ENCODE data around the gene PICALM.

The PICALM gene

GRCh38 chr11:86117001-86117711, 48.3 kb upstream of the PICALM start:
- Histone ChIP-seq H3K9me3 (ENCODE audit: insufficient read depth, low read length, severe bottlenecking) (no peaks in the 10 kb centered on the region), H3K4me3 (ENCODE audit: low read depth in 1 of 2, low read length in 2 of 2) (no peak overlapping the region), H3K4me1 (ENCODE audit: insufficient read depth, low read length) (no peaks in the 10 kb centered on the region), H2AFZ (ENCODE audit: low read depth, low read length) (no peak overlapping the region), H3K79me2 (ENCODE audit: insufficient read depth, low read length) (no peaks in the 10 kb centered on the region), H3K4me2 (ENCODE audit: insufficient read depth, low read length) (no peak overlapping the region), H3K27me3 (ENCODE audit: insufficient read depth, low read length, poor library complexity) (peaks cover 11% of the 10 kb centered on the region), H4K20me1 (ENCODE audit: insufficient read depth, low read length) (no peaks in the 10 kb centered on the region), H3K36me3 (ENCODE audit: insufficient read depth, low read length) (no peaks in the 10 kb centered on the region), H3K9ac (ENCODE audit: low read depth, low read length) (no peak overlapping the region), H3K27ac (ENCODE audit: low read length) (no peak overlapping the region)
- DNase-seq, result no peak
- TF ChIP-seq, protein P1, sequence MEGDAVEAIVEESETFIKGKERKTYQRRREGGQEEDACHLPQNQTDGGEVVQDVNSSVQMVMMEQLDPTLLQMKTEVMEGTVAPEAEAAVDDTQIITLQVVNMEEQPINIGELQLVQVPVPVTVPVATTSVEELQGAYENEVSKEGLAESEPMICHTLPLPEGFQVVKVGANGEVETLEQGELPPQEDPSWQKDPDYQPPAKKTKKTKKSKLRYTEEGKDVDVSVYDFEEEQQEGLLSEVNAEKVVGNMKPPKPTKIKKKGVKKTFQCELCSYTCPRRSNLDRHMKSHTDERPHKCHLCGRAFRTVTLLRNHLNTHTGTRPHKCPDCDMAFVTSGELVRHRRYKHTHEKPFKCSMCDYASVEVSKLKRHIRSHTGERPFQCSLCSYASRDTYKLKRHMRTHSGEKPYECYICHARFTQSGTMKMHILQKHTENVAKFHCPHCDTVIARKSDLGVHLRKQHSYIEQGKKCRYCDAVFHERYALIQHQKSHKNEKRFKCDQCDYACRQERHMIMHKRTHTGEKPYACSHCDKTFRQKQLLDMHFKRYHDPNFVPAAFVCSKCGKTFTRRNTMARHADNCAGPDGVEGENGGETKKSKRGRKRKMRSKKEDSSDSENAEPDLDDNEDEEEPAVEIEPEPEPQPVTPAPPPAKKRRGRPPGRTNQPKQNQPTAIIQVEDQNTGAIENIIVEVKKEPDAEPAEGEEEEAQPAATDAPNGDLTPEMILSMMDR (IDR thresholded peaks at IDR 0.05; ENCODE audit: borderline replicate concordance, extremely low read depth, low read length, poor library complexity, severe bottlenecking), result no peak
- no peak for TF ChIP-seq EZH2 (IDR thresholded peaks at IDR 0.05; ENCODE audit: borderline replicate concordance, low read depth, low read length, severe bottlenecking)
- no peak for ATAC-seq (ENCODE audit: insufficient read depth, low read depth)

GRCh38 chr11:86116386-86116726, 47.5 kb upstream of the PICALM start:
- H3K27ac ChIP-seq (ENCODE audit: low read length), result no peak overlapping the region
- no peaks in the 10 kb centered on the region for H3K36me3 ChIP-seq (ENCODE audit: insufficient read depth, low read length)
- no peak overlapping the region for H3K4me2 ChIP-seq (ENCODE audit: insufficient read depth, low read length)
- H2AFZ ChIP-seq (ENCODE audit: low read depth, low read length), result no peak overlapping the region
- H3K79me2 ChIP-seq (ENCODE audit: insufficient read depth, low read length), result no peaks in the 10 kb centered on the region
- H3K27me3 ChIP-seq (ENCODE audit: insufficient read depth, low read length, poor library complexity), result peaks cover 7% of the 10 kb centered on the region
- no peak for TF ChIP-seq EZH2 (IDR thresholded peaks at IDR 0.05; ENCODE audit: borderline replicate concordance, low read depth, low read length, severe bottlenecking)
- TF ChIP-seq, protein P1 (IDR thresholded peaks at IDR 0.05; ENCODE audit: borderline replicate concordance, extremely low read depth, low read length, poor library complexity, severe bottlenecking), result no peak
- H3K9me3 ChIP-seq (ENCODE audit: insufficient read depth, low read length, severe bottlenecking), result no peaks in the 10 kb centered on the region
- no peak for ATAC-seq (ENCODE audit: insufficient read depth, low read depth)
- H3K9ac ChIP-seq (ENCODE audit: low read depth, low read length), result no peak overlapping the region
- no peaks in the 10 kb centered on the region for H4K20me1 ChIP-seq (ENCODE audit: insufficient read depth, low read length)
- no peaks in the 10 kb centered on the region for H3K4me1 ChIP-seq (ENCODE audit: insufficient read depth, low read length)
- no peak overlapping the region for H3K4me3 ChIP-seq (ENCODE audit: low read depth in 1 of 2, low read length in 2 of 2)
- no peak for DNase-seq

- no peak for TF ChIP-seq EZH2 (IDR thresholded peaks at IDR 0.05; ENCODE audit: borderline replicate concordance, low read depth, low read length, severe bottlenecking)
- TF ChIP-seq, protein P1 (IDR thresholded peaks at IDR 0.05; ENCODE audit: borderline replicate concordance, extremely low read depth, low read length, poor library complexity, severe bottlenecking), result no peak
- Histone ChIP-seq H4K20me1 (ENCODE audit: insufficient read depth, low read length) (no peaks in the 10 kb centered on the region), H3K27me3 (ENCODE audit: insufficient read depth, low read length, poor library complexity) (peaks cover 7% of the 10 kb centered on the region), H3K4me3 (ENCODE audit: low read depth in 1 of 2, low read length in 2 of 2) (no peak overlapping the region), H3K4me2 (ENCODE audit: insufficient read depth, low read length) (no peak overlapping the region), H3K27ac (ENCODE audit: low read length) (no peak overlapping the region), H3K79me2 (ENCODE audit: insufficient read depth, low read length) (no peaks in the 10 kb centered on the region), H2AFZ (ENCODE audit: low read depth, low read length) (no peak overlapping the region), H3K4me1 (ENCODE audit: insufficient read depth, low read length) (no peaks in the 10 kb centered on the region), H3K9me3 (ENCODE audit: insufficient read depth, low read length, severe bottlenecking) (no peaks in the 10 kb centered on the region), H3K9ac (ENCODE audit: low read depth, low read length) (no peak overlapping the region), H3K36me3 (ENCODE audit: insufficient read depth, low read length) (no peaks in the 10 kb centered on the region)
- ATAC-seq (ENCODE audit: insufficient read depth, low read depth) (no peak), DNase-seq (no peak)
These were observed 46.9 kb upstream of the PICALM start for GRCh38 chr11:86115542-86116385.
